Mucosa of descending colon (tissue), 3 donors: ENCODE data around the gene HTRA3. TPM values are rescaled to one million over a fixed set of nuclear protein-coding genes. Genes with fewer than 3 reads are reported as not detected.

Source experiments
- ATAC-seq: fragments of 200-7000 bp; cut with Tn5 transposase; one replicate; pipeline ENCODE4 v1.9.1; 2020; ENCODE audit warnings: mild to moderate bottlenecking, moderate library complexity
- DNase-seq, 3 donors: peaks; one replicate each; pipeline ENCODE4 v3.0.0-alpha.2; 2020
- H3K36me3 ChIP-seq: fragments of 200-600 bp; one replicate; pipeline ENCODE4 v1.8.0; 2021; ENCODE audit warnings: low read depth, mild to moderate bottlenecking
- H3K4me1 ChIP-seq: fragments of 200-600 bp; one replicate; pipeline ENCODE4 v1.8.0; 2021; ENCODE audit warnings: low read depth, mild to moderate bottlenecking
- H3K4me3 ChIP-seq: fragments of 200-600 bp; one replicate; pipeline ENCODE4 v1.8.0; 2021; ENCODE audit warnings: mild to moderate bottlenecking
- H3K9me3 ChIP-seq: fragments of 200-600 bp; one replicate; pipeline ENCODE4 v1.8.0; 2021; ENCODE audit warnings: mild to moderate bottlenecking
- intact Hi-C, 2 donors: fragments of 100-400 bp; cut with DNase I in 1 of 2; cut with micrococcal nuclease in 1 of 2; formaldehyde crosslinking; loops; one replicate each; pipeline versions ENCODE4 v1.11.0 to v1.11.1; 2022; cut with DNase I, micrococcal nuclease
- total RNA-seq, 3 donors: library from RNA; stranded (reverse); fragmentation: NEBNext Ultra II Directional in 2 of 3; extraction: Animal tissue kit (Norgen Biotek cat#: 25700) in 2 of 3; gene quantifications; one replicate each; pipeline versions ENCODE4 v1.2.1 to v1.2.4, GENCODE V29; 2021 to 2023
- TF ChIP-seq, protein P1 (sequence below): fragments of 200-600 bp; IDR thresholded peaks from one replicate; pipeline ENCODE4 v1.8.0; 2022; ENCODE audit warnings: antibody characterized with exemption, mild to moderate bottlenecking
- donor health status: DM: no; HTN: no; CAD: no; lungs with moderate emphysema.
- donor health status: DM: no; HTN: no; CAD: no.
- donor health status: DM: no; HTN: yes; CAD: no.

The HTRA3 gene
- total RNA-seq, 3 donors from 2014 or later = 2.5 to 18.5 (median 4.2) TPM

GRCh38 chr4:8264106-8264505 is 5.4 kb upstream of the HTRA3 start:
- no peak for ATAC-seq
- intact Hi-C loops = no loop called here
- TF ChIP-seq, protein P1, sequence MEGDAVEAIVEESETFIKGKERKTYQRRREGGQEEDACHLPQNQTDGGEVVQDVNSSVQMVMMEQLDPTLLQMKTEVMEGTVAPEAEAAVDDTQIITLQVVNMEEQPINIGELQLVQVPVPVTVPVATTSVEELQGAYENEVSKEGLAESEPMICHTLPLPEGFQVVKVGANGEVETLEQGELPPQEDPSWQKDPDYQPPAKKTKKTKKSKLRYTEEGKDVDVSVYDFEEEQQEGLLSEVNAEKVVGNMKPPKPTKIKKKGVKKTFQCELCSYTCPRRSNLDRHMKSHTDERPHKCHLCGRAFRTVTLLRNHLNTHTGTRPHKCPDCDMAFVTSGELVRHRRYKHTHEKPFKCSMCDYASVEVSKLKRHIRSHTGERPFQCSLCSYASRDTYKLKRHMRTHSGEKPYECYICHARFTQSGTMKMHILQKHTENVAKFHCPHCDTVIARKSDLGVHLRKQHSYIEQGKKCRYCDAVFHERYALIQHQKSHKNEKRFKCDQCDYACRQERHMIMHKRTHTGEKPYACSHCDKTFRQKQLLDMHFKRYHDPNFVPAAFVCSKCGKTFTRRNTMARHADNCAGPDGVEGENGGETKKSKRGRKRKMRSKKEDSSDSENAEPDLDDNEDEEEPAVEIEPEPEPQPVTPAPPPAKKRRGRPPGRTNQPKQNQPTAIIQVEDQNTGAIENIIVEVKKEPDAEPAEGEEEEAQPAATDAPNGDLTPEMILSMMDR = no peak

GRCh38 chr4:8265171-8265929 is 4.2 kb upstream of the HTRA3 start:
- H3K9me3 ChIP-seq = no peaks in the 10 kb centered on the region
- no peaks in the 10 kb centered on the region for H3K36me3 ChIP-seq
- TF ChIP-seq, protein P1 = no peak
- no peak overlapping the region for H3K4me3 ChIP-seq
- intact Hi-C loops = no loop called here
- DNase-seq (no peak), ATAC-seq (no peak)
- H3K4me1 ChIP-seq = no peaks in the 10 kb centered on the region

More at GRCh38 chr4:8264106-8264505, 5.4 kb upstream of the HTRA3 start:
- no peaks in the 10 kb centered on the region for H3K4me1 ChIP-seq
- DNase-seq = no peak
- no peak overlapping the region for H3K4me3 ChIP-seq
- H3K9me3 ChIP-seq = no peaks in the 10 kb centered on the region
- H3K36me3 ChIP-seq = no peaks in the 10 kb centered on the region

DNA sequence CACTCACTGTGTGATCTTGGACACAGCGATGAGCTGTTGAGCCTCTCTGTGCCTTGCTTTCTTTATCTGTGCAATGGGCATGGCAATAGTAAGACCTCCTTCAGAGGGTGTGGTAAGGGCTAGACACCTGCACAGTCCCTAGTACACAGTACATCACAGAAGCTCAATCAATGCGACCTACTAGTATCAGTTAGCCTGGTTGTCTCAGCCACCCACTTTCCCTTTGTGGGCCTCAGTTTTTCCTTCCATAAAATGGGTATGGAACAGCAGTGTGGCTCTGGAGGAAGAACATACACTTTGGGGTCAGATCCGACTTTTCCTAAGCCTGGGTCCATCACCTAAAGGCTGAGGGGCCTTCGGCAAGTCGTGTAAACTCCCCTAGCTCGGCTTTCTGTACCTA is 3.5 kb upstream of the HTRA3 start:
- no peak overlapping the region for H3K4me3 ChIP-seq
- DNase-seq (no peak), ATAC-seq (no peak)
- intact Hi-C loops = no loop called here
- TF ChIP-seq, protein P1 = no peak
- H3K9me3 ChIP-seq = no peaks in the 10 kb centered on the region
- no peaks in the 10 kb centered on the region for H3K36me3 ChIP-seq
- H3K4me1 ChIP-seq = no peaks in the 10 kb centered on the region

GRCh38 chr4:8266508-8266907 is 3.0 kb upstream of the HTRA3 start:
- no peaks in the 10 kb centered on the region for H3K4me1 ChIP-seq
- H3K9me3 ChIP-seq = no peaks in the 10 kb centered on the region
- ATAC-seq = no peak
- intact Hi-C loops = no loop called here
- TF ChIP-seq, protein P1 = no peak
- no peak for DNase-seq
- no peak overlapping the region for H3K4me3 ChIP-seq
- no peaks in the 10 kb centered on the region for H3K36me3 ChIP-seq

- peak; percentile 81 for ATAC-seq
- H3K36me3 ChIP-seq = no peaks in the 10 kb centered on the region
- H3K4me3 ChIP-seq = no peak overlapping the region
- TF ChIP-seq, protein P1 = peak; percentile 65
- intact Hi-C loops = no loop called here
- no peaks in the 10 kb centered on the region for H3K9me3 ChIP-seq
- peak in 2 of 3 donors; percentile 78 to 79 for DNase-seq
- H3K4me1 ChIP-seq = no peaks in the 10 kb centered on the region
Measured at GRCh38 chr4:8267077-8267476, 2.5 kb upstream of the HTRA3 start.
